Putamen (tissue), 1 donor: ENCODE measurements around the gene SSPN.

ENCODE experiments used
- DNase-seq: peaks from one replicate; pipeline ENCODE4 v3.0.0-alpha.2; 2016; ENCODE audit warnings: low spot score

SSPN gene

GRCh38 chr12:26187014-26187798 is 8.2 kb upstream of the SSPN start:
- DNase-seq, result no peak

DNA sequence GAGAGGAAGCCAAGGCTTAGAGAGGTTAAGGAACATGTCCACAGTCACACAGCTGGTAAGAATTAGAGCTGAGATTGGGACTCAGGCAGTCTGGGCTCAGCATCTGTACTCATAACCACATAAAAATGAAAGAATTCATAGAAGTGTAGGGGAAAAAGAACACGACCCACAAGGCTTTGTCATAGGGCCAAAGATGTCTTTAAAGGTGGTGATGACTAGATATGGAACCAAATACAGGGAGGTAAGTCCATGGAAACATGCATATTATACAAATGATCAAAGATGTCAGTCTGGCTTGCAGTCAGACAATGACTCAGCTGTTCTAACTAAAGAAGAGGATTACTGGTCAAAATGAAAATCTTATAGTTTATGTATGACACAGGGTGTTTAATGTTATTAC is 7.2 kb upstream of the SSPN start:
- no peak for DNase-seq

DNA sequence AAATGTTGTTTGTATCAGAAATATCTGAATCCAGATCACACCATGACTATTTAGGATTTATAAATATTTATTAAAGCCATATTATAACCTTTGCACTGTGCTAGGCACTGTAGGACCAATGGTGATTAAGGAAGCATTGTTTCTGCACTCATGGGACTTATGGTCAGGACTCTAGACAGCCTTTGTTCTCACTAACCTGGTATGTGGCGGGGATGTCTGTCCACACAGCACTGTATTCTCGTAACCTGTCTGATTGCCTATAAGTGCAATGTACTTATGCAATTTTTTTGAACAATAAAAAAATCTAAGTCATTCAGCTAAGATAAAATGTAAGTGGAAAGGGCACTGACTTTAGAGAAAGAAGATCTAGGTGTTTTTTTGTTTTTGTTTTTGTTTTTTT is 6.7 kb upstream of the SSPN start:
- DNase-seq, result no peak

- DNase-seq, result no peak
These were observed 3.2 kb upstream of the SSPN start for GRCh38 chr12:26192142-26192541.

- DNase-seq, result no peak
These were observed 1.8 kb upstream of the SSPN start for GRCh38 chr12:26193539-26193938.

DNA sequence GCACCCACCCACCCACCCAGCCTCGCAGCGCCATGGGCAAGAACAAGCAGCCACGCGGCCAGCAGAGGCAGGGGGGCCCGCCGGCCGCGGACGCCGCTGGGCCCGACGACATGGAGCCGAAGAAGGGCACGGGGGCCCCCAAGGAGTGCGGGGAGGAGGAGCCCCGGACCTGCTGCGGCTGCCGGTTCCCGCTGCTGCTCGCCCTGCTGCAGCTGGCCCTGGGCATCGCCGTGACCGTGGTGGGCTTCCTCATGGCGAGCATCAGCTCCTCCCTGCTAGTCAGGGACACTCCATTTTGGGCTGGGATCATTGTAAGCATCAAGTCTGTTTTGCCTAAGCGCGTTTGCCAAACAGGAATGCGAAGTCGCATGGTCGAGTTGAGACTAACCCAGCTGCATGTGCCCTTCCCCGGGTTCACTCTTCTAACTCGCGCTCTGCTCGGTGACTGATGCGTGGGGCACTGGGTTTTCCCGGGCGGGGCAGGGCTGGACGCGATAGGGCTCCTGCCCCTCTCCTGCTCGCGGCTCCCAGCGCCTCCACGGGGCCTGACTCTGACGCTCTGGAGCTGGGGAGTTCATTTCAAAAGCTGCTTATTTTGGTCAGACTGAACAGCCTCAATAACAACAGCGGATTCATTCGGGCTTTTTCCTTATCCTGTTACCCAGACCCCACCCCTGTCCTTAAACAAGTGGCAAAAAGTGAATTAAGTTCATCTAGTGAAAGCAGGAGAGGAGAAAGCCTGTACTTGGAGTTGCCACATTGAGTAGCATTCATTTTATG is 458 bp downstream of the SSPN start:
- peak; percentile 80 for DNase-seq

DNA sequence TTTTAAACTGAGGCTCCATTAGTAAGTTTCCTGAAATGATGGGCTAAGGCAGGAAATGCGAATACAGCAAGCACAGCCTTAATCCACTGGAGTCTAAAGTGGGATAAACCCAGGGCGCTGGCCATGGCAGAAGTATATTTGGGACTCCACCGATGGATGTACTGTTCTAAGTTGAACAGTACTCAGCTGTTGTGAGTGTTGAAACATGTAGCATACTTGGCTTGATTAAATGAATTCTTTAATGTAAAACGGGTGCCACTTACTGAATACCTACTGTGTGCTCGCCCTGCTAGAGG is 996 bp downstream of the SSPN start:
- no peak for DNase-seq

- DNase-seq, result no peak
These were observed 2.5 kb downstream of the SSPN start for GRCh38 chr12:26197832-26198231.

- DNase-seq, result no peak
These were observed 3.4 kb downstream of the SSPN start for GRCh38 chr12:26198742-26199141.

- DNase-seq, result no peak
These were observed 7.9 kb downstream of the SSPN start for GRCh38 chr12:26203167-26203780.

- no peak for DNase-seq
These were observed 9.4 kb downstream of the SSPN start for GRCh38 chr12:26204612-26205289.

DNA sequence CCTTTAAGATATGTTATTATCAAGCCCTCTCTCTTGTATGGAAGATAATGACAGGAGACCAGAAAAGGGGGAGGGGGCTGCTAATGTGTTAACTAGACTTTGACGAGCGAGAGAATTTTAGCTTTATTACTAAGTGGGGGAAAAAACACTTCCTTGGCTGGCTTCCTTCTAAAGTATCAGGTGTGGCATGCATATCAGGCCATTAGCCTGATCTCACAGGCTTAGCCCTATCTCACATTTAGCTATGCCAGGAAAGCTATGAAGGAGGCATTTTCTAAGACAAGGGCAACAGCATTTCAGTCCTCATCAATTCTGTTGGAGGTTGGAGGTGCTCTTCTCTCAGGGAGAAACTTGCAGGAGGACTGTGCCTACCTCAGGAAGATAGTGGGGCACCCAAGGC is 9.9 kb downstream of the SSPN start:
- DNase-seq, result no peak

GRCh38 chr12:26205941-26206340 is 10.6 kb downstream of the SSPN start:
- DNase-seq, result peak; percentile 58

DNA sequence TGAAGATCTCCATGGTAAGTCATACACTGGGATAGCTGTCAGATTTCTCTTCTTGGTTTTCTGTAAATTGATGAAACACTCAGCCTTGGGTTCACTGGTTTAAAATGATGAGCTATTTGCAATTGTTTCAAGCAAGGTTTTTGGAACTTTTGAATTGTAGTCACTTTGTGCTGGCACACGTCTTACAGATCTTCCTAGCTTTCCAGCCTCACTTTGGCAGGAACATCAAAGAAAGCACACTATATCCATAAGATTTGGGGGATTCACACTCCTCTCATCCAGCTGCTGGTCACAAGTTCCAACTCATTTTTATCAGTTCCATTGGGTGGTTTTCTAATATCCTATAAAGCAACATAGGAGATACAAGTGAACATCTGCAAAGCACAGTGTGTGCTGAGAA is 16.0 kb downstream of the SSPN start:
- DNase-seq, result no peak

DNA sequence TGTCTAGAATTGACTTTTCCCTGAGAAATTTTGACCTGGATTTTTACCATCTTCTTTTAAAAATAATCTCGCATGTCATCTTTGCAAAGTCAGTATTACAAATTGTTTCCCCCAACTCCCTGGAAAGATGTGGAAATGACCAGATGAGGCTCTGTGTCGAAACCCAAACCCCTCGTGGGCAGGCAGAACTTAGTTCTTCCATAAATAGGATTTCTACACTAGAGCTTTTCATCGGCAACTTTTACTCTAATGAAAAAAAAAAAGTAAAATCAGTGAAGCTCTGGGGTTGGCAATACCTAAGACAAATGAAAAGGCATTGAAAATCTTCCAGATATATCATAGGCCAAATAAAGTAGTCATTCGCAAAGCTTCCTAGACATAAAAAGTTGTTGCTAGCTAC is 17.0 kb downstream of the SSPN start:
- no peak for DNase-seq

DNA sequence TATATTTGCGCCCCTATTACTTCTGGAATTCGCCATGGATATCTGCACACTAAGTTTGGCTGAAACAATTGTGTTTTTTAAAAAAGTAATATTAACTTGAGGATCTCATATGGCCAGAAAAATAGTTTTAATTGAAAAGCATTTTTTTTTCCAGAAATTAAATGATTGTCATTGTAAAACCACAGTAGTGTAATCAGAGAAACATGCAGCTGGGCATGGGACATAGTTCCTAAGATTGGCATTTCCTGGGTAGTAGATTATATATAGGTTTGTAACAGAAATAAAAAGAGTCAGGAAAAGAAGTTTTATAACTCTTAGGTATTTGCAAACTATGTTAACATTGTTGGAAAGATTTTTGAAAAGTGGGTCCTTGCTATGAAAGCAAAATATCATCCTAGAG is 17.6 kb downstream of the SSPN start:
- DNase-seq, result no peak

GRCh38 chr12:26214121-26214520 is 18.7 kb downstream of the SSPN start:
- no peak for DNase-seq

GRCh38 chr12:26219736-26220135 is 24.4 kb downstream of the SSPN start:
- DNase-seq, result no peak

GRCh38 chr12:26224657-26225056 is 29.3 kb downstream of the SSPN start:
- no peak for DNase-seq

DNA sequence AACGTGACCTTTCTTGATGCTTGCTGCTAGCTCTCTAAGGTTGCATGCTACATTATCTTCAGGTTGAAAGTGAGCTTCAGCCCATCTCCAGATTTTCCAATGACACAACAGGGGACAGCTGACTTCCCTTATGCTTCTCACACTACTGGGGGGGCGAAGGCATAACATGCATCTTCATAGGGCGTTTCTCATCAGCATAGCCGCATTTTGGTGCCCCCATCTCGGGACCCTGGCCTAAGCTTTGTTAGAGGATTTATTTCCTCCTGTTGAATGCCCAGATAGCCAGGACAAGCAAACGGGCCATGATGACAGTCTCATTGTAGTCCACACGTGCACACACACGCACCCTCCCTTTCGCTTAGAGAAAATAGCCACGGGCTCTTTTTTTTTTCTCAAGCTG is 30.7 kb downstream of the SSPN start:
- DNase-seq, result peak; percentile 39

DNA sequence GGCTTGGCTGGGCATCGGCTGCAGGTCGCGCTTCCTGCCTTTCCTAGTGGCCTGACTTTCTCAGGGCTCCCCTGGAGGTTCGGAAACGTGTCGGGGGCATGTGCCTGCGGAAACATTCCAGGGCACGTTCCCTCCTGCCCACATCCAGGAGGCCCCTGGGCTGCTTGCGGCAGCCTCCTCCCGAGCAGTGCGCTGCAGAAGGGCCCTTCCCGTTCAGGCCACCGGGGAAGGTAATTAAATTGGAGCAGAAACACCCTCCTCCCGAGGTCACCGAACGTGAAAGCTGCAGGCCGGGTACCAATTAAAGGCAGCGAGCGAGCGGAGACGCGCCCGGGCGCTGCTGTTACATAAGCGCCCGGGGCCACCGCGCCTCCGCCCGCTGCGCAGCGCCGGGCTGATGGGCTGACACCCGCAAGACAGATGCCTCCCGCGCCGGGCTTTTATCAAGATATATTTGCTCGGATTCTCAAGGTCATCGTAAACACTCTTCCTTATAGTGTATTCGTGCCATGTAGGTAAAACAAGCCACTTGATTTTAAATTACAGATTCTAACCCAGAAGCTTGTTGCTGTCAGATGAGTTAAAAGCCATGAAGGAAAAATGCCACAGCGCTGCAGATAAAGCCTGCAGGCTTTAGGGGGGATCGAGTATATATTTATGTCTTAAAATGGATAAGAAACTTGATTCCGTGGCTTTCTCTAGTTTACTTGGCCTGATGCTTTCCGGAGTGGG is 31.4 kb downstream of the SSPN start:
- peak; percentile 70 for DNase-seq

GRCh38 chr12:26227361-26227745 is 32.0 kb downstream of the SSPN start:
- no peak for DNase-seq
